Measurements from ENCODE around the gene PARD3B.

PARD3B gene

DNA sequence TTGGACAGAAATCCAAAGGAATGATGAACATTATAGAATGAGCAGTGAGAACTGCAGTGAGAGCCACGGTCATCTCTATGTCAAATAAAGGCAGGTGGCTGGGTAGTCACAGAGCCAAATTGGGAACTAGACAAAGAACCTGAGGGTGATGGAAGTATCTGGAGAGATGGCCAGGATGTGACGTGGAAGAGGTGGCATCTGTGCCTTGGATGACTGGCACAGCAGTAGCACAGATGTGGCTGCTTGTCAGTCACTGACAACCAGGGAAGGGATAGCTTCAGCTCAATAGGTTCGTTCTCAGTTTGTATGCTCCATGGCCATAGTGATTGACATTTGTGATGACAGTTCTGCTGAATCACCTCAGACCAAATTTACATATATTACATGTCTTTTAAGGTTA, 172.3 kb downstream of the PARD3B start:
- no peak for DNase-seq

- DNase-seq: no peak
Measured at GRCh38 chr2:204718607-204719006, 173.3 kb downstream of the PARD3B start.

- DNase-seq: no peak
Measured at GRCh38 chr2:204720874-204721273, 175.6 kb downstream of the PARD3B start.

GRCh38 chr2:204722207-204722606, 176.9 kb downstream of the PARD3B start:
- no peak for DNase-seq

GRCh38 chr2:204722691-204723090, 177.4 kb downstream of the PARD3B start:
- DNase-seq: no peak

DNA sequence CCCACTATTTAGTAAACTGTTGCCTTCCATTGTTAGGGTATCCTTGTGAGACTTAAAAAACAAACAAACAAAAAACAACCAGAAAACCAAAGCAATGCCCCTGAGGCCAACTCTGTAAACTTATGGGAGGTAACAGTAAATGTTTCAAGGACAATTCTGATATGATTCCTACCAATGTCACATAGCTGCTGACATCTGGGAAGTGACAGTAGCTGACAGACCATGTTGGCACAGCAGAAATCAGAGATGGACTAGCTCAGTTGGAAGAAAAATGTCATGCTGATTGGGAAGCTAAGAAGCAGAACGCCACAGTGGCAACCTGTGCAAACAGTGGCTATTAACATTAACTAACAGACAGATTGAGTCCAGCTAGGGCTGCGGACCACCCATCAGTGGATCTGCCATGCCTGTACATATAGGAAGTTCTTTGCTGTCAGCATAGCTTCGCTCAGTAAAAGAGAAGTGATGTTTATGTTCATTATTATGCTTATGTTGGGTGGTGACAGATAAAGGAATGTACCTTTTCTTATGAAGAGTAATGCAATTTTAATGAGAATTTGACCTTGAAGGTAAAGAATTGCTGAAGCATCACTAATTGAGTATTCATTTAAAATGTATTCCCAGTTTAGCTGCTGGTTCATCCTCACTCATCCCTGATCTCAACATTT, 180.6 kb downstream of the PARD3B start:
- DNase-seq: no peak

DNA sequence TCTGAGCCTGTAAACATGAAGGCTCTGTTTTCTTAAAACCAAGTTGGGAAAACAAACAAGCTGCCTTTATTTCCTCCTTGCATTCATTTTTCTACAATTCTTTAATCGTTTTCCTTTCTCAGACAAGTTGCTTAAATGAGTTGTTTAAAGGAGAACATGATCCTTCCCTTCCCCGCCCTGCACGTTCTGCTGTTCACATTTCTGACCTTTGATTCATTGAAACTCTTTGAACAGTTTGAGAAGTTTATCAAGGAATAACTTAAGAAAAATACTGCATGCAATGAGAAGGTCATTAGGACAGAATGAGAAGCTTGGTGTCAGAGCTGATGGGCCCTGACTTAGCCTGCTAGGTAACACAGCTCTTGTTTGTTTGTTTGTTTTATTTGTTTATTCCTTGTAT, 181.6 kb downstream of the PARD3B start:
- no peak for DNase-seq

DNA sequence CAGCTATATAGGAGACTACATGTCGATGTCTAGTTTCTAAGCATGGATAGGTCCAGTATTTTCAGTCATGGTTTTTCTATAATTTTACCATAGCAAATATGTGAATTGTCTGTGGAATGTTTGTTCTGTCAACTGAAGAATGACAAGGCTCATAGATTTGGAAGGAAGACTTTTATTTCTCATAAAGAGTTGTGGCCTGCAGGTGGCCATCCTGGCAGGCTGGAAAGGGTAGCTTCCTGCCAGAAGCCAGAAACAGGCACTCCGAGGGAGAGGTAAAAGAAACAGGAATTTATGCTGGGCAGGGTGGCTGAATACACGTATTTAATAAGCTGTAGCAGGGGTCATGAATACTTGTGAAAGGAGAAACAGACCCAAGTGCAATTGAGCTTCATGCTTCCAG, 182.1 kb downstream of the PARD3B start:
- no peak for DNase-seq

- peak; percentile 74 for DNase-seq
Measured at GRCh38 chr2:204730603-204731002, 185.3 kb downstream of the PARD3B start.

DNA sequence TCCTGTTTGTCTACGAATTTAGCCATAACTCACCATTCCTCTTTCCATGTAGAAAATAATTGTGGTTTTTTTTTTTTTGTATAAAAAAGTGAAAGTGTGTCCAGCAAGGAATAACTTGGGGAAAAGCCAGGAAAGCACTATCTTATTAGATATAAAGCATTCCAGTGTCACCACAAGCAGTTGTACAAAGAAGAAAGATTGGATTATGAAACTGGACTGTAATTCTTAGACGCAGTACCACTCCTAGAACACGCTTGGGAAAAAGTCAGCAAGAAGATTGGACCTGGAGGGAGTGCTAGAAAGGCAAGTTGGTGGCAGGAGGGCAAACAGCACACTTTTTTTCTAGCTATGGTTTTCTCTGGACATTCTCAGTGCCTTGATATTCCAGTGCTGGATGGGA, 186.7 kb downstream of the PARD3B start:
- DNase-seq: peak; percentile 10

- no peak for DNase-seq
Measured at GRCh38 chr2:204737296-204737695, 192.0 kb downstream of the PARD3B start.

- DNase-seq: no peak
Measured at GRCh38 chr2:204738721-204739120, 193.4 kb downstream of the PARD3B start.

DNA sequence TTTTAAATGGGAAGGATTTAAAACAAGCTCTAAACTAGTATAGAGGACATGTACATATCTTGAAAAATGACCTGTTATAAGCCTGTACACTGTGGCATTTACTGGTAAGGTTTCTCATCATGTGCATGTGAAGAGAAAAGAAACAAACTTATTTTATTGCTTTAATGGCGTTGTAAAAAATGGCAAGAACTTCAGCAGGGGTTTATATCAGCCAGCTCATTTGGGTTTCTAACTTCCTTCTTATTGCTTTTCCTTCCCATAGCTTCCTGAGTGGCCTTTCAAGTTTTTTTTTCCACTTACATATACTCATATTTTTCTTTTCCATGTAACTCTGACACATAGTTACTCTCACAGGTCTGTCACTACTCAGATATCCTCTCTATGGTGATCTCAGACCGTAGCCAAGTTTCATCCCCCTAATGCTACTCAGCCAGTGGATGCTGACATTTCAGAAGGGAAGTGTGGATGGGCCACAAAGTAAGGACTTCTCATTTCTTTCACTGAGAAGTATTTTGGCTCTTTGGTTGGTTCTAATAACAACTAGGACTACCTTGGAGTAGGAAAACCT, 198.2 kb downstream of the PARD3B start:
- no peak for DNase-seq

DNA sequence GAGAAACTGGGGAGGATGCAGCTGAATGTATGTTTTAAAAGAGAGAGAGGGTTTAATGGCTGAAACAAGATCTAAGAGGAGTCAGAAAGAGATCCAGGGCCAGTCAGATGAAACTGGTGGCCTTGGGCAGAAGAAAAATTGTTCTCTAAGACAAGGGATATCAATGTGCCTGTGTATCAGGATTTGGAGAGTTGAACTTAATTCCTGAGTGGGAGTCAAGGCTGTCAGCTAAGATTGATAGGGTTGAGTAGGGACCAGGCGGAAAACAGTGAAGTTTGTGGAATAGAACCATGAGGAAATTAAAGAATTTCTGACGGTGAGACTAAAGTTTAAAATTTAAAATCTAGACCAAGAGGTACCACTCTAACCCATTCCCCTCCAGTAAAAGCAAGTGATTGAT, 199.2 kb downstream of the PARD3B start:
- no peak for DNase-seq

DNA sequence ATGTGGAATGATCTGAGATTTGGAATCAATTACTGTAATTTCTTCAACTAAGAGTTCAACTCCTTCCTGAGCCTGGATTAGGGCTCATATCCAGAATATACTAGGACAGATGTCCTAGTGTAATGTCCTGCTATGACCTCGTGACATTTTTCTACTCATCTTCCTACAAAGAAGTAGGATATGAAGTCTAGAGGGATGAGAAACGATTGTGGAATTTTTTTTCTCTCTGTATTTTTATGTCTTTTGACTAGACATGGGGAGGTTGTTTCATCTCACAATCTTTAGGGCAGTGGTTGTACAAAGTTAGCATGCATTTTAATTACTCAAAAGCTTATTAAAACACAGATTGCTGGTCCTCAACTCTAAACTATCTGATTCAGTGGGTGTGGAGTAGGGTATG, 203.0 kb downstream of the PARD3B start:
- no peak for DNase-seq

GRCh38 chr2:204749319-204749718, 204.0 kb downstream of the PARD3B start:
- no peak for DNase-seq

- DNase-seq: no peak
Measured at GRCh38 chr2:204750389-204750788, 205.1 kb downstream of the PARD3B start.

GRCh38 chr2:204751472-204751871, 206.2 kb downstream of the PARD3B start:
- no peak for DNase-seq

GRCh38 chr2:204753841-204754240, 208.6 kb downstream of the PARD3B start:
- DNase-seq: no peak

DNA sequence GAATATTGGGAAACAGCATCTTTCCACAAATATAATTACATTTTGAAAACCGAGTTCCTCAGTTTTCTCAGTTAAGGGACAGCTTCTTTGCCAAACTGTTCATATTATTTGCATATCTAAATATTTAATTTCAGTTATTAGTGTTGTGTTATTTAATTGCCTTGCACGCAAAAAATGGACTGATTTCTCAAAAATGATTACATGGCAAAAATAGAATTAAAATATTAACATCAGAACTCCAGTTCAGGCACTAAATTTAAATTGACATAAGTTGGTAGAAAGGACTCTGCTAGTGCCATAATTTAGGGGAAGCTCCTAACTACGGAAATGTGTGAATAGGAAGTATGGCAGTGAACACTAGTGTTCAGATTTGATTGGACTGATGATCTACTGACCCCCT, 209.6 kb downstream of the PARD3B start:
- DNase-seq: no peak

GRCh38 chr2:204763974-204764703, 218.9 kb downstream of the PARD3B start:
- DNase-seq: no peak

DNA sequence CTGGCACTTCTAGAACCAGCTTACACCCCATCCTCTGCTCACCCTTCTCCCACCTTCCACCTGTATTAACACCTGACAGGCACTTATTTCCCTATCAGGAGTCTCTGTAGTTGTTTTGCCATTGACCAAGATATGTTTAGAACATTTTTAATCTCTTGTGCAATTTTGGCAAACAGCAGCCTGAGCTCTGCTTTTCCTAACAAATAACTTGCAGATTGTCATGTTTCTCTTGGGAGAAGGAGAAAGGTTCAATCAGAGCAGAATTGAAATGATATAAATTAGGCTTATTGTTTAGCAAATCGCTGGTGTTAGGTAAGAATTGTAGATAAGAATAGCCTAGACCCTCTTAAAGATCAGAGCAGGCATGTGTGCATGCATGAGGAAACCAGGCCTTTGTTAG, 225.5 kb downstream of the PARD3B start:
- no peak for DNase-seq

- DNase-seq: no peak
Measured at GRCh38 chr2:204771721-204772120, 226.4 kb downstream of the PARD3B start.

GRCh38 chr2:204772546-204772945, 227.3 kb downstream of the PARD3B start:
- DNase-seq: no peak

- no peak for DNase-seq
Measured at GRCh38 chr2:204775766-204776165, 230.5 kb downstream of the PARD3B start.

All from NCI-H82 (cell line).